DND-41 (cell line): Measurements from ENCODE around the gene XYLT1.

Source experiments
- CTCF ChIP-seq: IDR thresholded peaks from 2 replicates; pipeline ENCODE4 v1.5.1; 2012; ENCODE audit warnings: borderline replicate concordance, low read length, moderate library complexity, mild to moderate bottlenecking; ENCODE audit not compliant: poor library complexity, severe bottlenecking; ENCODE audit errors: extremely low read depth
- EZH2 ChIP-seq: IDR thresholded peaks from 3 replicates; pipeline ENCODE4 v1.6.1; 2012; ENCODE audit warnings: borderline replicate concordance, low read depth, mild to moderate bottlenecking, moderate library complexity, low read length, inconsistent platforms; ENCODE audit not compliant: severe bottlenecking

- TF ChIP-seq CTCF (no peak), EZH2 (no peak)
Observed at GRCh38 chr16:17327664-17328335, 143.0 kb downstream of the XYLT1 start.
